ENCODE measurements around the gene ACTN1.

- TF ChIP-seq CTCF (IDR thresholded peaks at IDR 0.05) (no peak), POLR2A (IDR thresholded peaks at IDR 0.05) (no peak)
Measured at GRCh38 chr14:68942296-68943035, 36.6 kb downstream of the ACTN1 start.

Measured in lower leg skin (tissue), 3 donors.